ENCODE results near the gene AMPD2. TPM values are rescaled to one million over a fixed set of nuclear protein-coding genes. Genes with fewer than 3 reads are reported as not detected.

The AMPD2 gene
- total RNA-seq, 1 experiment from 2014 or later: 85.8 TPM

- TF ChIP-seq CTCF (IDR thresholded peaks at IDR 0.05) (no peak), TCF7L2 (IDR thresholded peaks at IDR 0.05; ENCODE audit: low read depth, low read length) (no peak), SIN3A (IDR thresholded peaks at IDR 0.05; ENCODE audit: borderline replicate concordance, insufficient read depth, low read depth, low read length) (no peak), REST (IDR thresholded peaks at IDR 0.05; ENCODE audit: insufficient read depth in 1 of 2, low read depth in 2 of 2, low read length in 1 of 2) (no peak), POLR2AphosphoS5 (IDR thresholded peaks at IDR 0.05; ENCODE audit: low read depth, low read length) (no peak)
- H3K27ac ChIP-seq (ENCODE audit: low read length): no peak overlapping the region
- H3K36me3 ChIP-seq (ENCODE audit: control insufficient read depth, insufficient read depth, low read length): no peaks in the 10 kb centered on the region; the same call in 1 of the 2 replicates
- H3K4me1 ChIP-seq (ENCODE audit: control insufficient read depth, insufficient read depth, low read length): no peaks in the 10 kb centered on the region
- ATAC-seq (no peak), DNase-seq (ENCODE audit: low read depth, low spot score) (no peak)
- in situ Hi-C loops (cut with HindIII; ENCODE audit: low pct_unique_long_range_greater_than_20kb, low sequenced_read_pairs): no loop called here
- H3K4me3 ChIP-seq (ENCODE audit: low read depth in 2 of 2, low read length in 2 of 2): no peak overlapping the region
- POLR2A ChIA-PET: no interaction called here
- no peaks in the 10 kb centered on the region for H3K27me3 ChIP-seq (ENCODE audit: control insufficient read depth, insufficient read depth, low read length)
- no peaks in the 10 kb centered on the region for H3K9me3 ChIP-seq (ENCODE audit: control insufficient read depth, insufficient read depth, low read depth, low read length)
- intact Hi-C loops (cut with micrococcal nuclease; ENCODE audit: unreplicated experiment): no loop called here
- CTCF ChIA-PET: no interaction called here
- no TSS peak for BruUV-seq (replicated peaks)
These were observed 45.9 kb upstream of the AMPD2 start for GRCh38 chr1:109573785-109574184.

GRCh38 chr1:109578947-109579443 is 40.6 kb upstream of the AMPD2 start:
- Histone ChIP-seq H3K9me3 (ENCODE audit: control insufficient read depth, insufficient read depth, low read depth, low read length) (no peaks in the 10 kb centered on the region), H3K27ac (ENCODE audit: low read length) (no peak overlapping the region), H3K27me3 (ENCODE audit: control insufficient read depth, insufficient read depth, low read length) (no peaks in the 10 kb centered on the region), H3K4me3 (ENCODE audit: low read depth in 2 of 2, low read length in 2 of 2) (no peak overlapping the region), H3K36me3 (ENCODE audit: control insufficient read depth, insufficient read depth, low read length) (peaks cover 2% of the 10 kb centered on the region; the same call in 1 of the 2 replicates), H3K4me1 (ENCODE audit: control insufficient read depth, insufficient read depth, low read length) (no peaks in the 10 kb centered on the region)
- in situ Hi-C loops (cut with HindIII; ENCODE audit: low pct_unique_long_range_greater_than_20kb, low sequenced_read_pairs): no loop called here
- no peak for ATAC-seq
- POLR2A ChIA-PET: interaction anchor here (0.6 kb wide), 1 partner anchor 42 kb away, joined by 3 read pairs; no protein-coding TSS in a partner anchor
- DNase-seq (ENCODE audit: low read depth, low spot score): no peak
- intact Hi-C loops (cut with micrococcal nuclease; ENCODE audit: unreplicated experiment): no loop called here
- CTCF ChIA-PET: no interaction called here
- BruUV-seq (replicated peaks): no TSS peak
- TF ChIP-seq REST (IDR thresholded peaks at IDR 0.05; ENCODE audit: insufficient read depth in 1 of 2, low read depth in 2 of 2, low read length in 1 of 2): no peak
- no peak for TF ChIP-seq CTCF (IDR thresholded peaks at IDR 0.05)
- TF ChIP-seq POLR2AphosphoS5 (IDR thresholded peaks at IDR 0.05; ENCODE audit: low read depth, low read length): no peak
- TF ChIP-seq SIN3A (IDR thresholded peaks at IDR 0.05; ENCODE audit: borderline replicate concordance, insufficient read depth, low read depth, low read length): no peak
